ENCODE data around the gene C2orf92. TPM values are rescaled to one million over a fixed set of nuclear protein-coding genes. Genes with fewer than 3 reads are reported as not detected.

C2orf92 gene
- total and polyA plus RNA-seq, 8 donors = 7.6 to 30.9 (median 25.5) TPM

GRCh38 chr2:97750017-97750416 is 80.5 kb downstream of the C2orf92 start:
- DNase-seq = no peak
- Histone ChIP-seq H3K9me3 (no peaks in the 10 kb centered on the region), H3K4me1 (no peaks in the 10 kb centered on the region), H3K27ac (no peak overlapping the region), H3K4me3 (no peak overlapping the region), H3K27me3 (no peaks in the 10 kb centered on the region), H3K36me3 (peaks cover 0 to 17% of the 10 kb centered on the region in 2 donors)
- TF ChIP-seq CTCF (IDR thresholded peaks at IDR 0.05) = no peak
- intact Hi-C loops (cut with DNase I) = no loop called here
- ATAC-seq = no peak

- no peaks in the 10 kb centered on the region for H3K27me3 ChIP-seq
- no peak overlapping the region for H3K27ac ChIP-seq
- no peak for TF ChIP-seq CTCF (IDR thresholded peaks at IDR 0.05)
- no peaks in the 10 kb centered on the region for H3K9me3 ChIP-seq
- no peaks in the 10 kb centered on the region for H3K4me1 ChIP-seq
- no peak overlapping the region for H3K4me3 ChIP-seq
- peak in 2 of 4 donors; percentile 35 to 48 for DNase-seq
- intact Hi-C loops (cut with DNase I) = no loop called here
- H3K36me3 ChIP-seq = peaks cover 0 to 34% of the 10 kb centered on the region in 2 donors
- peak; percentile 90 for ATAC-seq
These were observed 82.2 kb downstream of the C2orf92 start for GRCh38 chr2:97751752-97752151.

Other genes starting within 250 kb of the C2orf92 start
- 10 to 100 TPM; 15.9 to 16.6 TPM for gene ANKRD36B, start 79.8 kb upstream of the C2orf92 start, total RNA-seq
- gene ANKRD36B, start 79.8 kb upstream of the C2orf92 start, polyA plus RNA-seq (ENCODE audit: insufficient read length in 6 of 6) = 10 to 100 TPM; 27.6 to 69.9 (median 51.4) TPM
- gene COX5B, start 23.7 kb upstream of the C2orf92 start, total RNA-seq = 100 to 1,000 TPM; 167 to 173 TPM
- gene COX5B, start 23.7 kb upstream of the C2orf92 start, polyA plus RNA-seq (ENCODE audit: insufficient read length in 6 of 6) = 100 to 1,000 TPM; 112 to 130 (median 123) TPM
- gene ACTR1B, start 5.7 kb upstream of the C2orf92 start, total RNA-seq = 10 to 100 TPM; 58.0 to 67.2 TPM
- gene ACTR1B, start 5.7 kb upstream of the C2orf92 start, polyA plus RNA-seq (ENCODE audit: insufficient read length in 6 of 6) = 10 to 100 TPM; 43.1 to 57.1 (median 49.2) TPM
- gene ZAP70, start 43.9 kb downstream of the C2orf92 start, total RNA-seq = 1 to 10 TPM; 5.6 to 8.3 TPM
- gene ZAP70, start 43.9 kb downstream of the C2orf92 start, polyA plus RNA-seq (ENCODE audit: insufficient read length in 6 of 6) = 1 to 10 TPM; 1.4 to 2.8 (median 1.9) TPM